ENCODE data around the gene MAGIX.

DNA sequence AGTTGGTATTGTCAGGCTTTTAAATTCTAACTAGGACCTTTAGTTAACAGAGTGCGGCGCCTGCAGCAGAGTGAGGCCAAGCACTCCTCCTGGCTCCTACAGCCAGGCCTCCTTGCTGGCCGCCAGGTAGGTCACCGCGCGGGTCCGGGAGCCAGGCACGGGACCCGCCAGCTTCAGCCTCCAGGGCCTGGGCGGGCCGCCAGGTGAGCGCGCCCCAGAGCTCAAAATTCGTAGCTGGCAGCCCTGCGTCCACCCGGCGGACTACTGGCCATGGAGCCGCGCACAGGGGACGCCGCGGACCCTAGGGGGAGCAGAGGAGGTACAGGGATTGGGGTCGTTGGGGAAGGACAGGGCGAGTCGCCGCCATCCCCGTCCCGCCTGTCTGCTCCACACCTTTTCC is at the start of gene MAGIX:
- TF ChIP-seq, protein P1, sequence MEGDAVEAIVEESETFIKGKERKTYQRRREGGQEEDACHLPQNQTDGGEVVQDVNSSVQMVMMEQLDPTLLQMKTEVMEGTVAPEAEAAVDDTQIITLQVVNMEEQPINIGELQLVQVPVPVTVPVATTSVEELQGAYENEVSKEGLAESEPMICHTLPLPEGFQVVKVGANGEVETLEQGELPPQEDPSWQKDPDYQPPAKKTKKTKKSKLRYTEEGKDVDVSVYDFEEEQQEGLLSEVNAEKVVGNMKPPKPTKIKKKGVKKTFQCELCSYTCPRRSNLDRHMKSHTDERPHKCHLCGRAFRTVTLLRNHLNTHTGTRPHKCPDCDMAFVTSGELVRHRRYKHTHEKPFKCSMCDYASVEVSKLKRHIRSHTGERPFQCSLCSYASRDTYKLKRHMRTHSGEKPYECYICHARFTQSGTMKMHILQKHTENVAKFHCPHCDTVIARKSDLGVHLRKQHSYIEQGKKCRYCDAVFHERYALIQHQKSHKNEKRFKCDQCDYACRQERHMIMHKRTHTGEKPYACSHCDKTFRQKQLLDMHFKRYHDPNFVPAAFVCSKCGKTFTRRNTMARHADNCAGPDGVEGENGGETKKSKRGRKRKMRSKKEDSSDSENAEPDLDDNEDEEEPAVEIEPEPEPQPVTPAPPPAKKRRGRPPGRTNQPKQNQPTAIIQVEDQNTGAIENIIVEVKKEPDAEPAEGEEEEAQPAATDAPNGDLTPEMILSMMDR (conservative IDR thresholded peaks at IDR 0.05; ENCODE audit: low read depth in 2 of 2): no peak
- TF ChIP-seq EZH2 (IDR thresholded peaks at IDR 0.05; ENCODE audit: low read depth, unreplicated experiment) (no peak), CREB1 (CRISPR knock-in tag; IDR thresholded peaks at IDR 0.05; ENCODE audit: low read depth) (no peak), POLR2AphosphoS5 (IDR thresholded peaks at IDR 0.05; ENCODE audit: low read depth) (no peak), EZH2phosphoT487 (IDR thresholded peaks at IDR 0.05; ENCODE audit: unreplicated experiment) (no peak), JUNB (IDR thresholded peaks at IDR 0.05; ENCODE audit: unreplicated experiment) (no peak), ZNF114 (CRISPR knock-in tag; IDR thresholded peaks at IDR 0.05) (no peak), STAT1 (IDR thresholded peaks at IDR 0.05; ENCODE audit: unreplicated experiment) (no peak), ZNF331 (CRISPR knock-in tag; IDR thresholded peaks at IDR 0.05; ENCODE audit: low read depth) (no peak), NANOG (IDR thresholded peaks at IDR 0.05; ENCODE audit: borderline replicate concordance) (no peak)
- TF ChIP-seq, protein P2, sequence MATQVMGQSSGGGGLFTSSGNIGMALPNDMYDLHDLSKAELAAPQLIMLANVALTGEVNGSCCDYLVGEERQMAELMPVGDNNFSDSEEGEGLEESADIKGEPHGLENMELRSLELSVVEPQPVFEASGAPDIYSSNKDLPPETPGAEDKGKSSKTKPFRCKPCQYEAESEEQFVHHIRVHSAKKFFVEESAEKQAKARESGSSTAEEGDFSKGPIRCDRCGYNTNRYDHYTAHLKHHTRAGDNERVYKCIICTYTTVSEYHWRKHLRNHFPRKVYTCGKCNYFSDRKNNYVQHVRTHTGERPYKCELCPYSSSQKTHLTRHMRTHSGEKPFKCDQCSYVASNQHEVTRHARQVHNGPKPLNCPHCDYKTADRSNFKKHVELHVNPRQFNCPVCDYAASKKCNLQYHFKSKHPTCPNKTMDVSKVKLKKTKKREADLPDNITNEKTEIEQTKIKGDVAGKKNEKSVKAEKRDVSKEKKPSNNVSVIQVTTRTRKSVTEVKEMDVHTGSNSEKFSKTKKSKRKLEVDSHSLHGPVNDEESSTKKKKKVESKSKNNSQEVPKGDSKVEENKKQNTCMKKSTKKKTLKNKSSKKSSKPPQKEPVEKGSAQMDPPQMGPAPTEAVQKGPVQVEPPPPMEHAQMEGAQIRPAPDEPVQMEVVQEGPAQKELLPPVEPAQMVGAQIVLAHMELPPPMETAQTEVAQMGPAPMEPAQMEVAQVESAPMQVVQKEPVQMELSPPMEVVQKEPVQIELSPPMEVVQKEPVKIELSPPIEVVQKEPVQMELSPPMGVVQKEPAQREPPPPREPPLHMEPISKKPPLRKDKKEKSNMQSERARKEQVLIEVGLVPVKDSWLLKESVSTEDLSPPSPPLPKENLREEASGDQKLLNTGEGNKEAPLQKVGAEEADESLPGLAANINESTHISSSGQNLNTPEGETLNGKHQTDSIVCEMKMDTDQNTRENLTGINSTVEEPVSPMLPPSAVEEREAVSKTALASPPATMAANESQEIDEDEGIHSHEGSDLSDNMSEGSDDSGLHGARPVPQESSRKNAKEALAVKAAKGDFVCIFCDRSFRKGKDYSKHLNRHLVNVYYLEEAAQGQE (IDR thresholded peaks at IDR 0.05; ENCODE audit: unreplicated experiment): no peak
- TF ChIP-seq, protein P3, sequence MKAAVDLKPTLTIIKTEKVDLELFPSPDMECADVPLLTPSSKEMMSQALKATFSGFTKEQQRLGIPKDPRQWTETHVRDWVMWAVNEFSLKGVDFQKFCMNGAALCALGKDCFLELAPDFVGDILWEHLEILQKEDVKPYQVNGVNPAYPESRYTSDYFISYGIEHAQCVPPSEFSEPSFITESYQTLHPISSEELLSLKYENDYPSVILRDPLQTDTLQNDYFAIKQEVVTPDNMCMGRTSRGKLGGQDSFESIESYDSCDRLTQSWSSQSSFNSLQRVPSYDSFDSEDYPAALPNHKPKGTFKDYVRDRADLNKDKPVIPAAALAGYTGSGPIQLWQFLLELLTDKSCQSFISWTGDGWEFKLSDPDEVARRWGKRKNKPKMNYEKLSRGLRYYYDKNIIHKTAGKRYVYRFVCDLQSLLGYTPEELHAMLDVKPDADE (IDR thresholded peaks at IDR 0.05): no peak
- TF ChIP-seq, protein P4, sequence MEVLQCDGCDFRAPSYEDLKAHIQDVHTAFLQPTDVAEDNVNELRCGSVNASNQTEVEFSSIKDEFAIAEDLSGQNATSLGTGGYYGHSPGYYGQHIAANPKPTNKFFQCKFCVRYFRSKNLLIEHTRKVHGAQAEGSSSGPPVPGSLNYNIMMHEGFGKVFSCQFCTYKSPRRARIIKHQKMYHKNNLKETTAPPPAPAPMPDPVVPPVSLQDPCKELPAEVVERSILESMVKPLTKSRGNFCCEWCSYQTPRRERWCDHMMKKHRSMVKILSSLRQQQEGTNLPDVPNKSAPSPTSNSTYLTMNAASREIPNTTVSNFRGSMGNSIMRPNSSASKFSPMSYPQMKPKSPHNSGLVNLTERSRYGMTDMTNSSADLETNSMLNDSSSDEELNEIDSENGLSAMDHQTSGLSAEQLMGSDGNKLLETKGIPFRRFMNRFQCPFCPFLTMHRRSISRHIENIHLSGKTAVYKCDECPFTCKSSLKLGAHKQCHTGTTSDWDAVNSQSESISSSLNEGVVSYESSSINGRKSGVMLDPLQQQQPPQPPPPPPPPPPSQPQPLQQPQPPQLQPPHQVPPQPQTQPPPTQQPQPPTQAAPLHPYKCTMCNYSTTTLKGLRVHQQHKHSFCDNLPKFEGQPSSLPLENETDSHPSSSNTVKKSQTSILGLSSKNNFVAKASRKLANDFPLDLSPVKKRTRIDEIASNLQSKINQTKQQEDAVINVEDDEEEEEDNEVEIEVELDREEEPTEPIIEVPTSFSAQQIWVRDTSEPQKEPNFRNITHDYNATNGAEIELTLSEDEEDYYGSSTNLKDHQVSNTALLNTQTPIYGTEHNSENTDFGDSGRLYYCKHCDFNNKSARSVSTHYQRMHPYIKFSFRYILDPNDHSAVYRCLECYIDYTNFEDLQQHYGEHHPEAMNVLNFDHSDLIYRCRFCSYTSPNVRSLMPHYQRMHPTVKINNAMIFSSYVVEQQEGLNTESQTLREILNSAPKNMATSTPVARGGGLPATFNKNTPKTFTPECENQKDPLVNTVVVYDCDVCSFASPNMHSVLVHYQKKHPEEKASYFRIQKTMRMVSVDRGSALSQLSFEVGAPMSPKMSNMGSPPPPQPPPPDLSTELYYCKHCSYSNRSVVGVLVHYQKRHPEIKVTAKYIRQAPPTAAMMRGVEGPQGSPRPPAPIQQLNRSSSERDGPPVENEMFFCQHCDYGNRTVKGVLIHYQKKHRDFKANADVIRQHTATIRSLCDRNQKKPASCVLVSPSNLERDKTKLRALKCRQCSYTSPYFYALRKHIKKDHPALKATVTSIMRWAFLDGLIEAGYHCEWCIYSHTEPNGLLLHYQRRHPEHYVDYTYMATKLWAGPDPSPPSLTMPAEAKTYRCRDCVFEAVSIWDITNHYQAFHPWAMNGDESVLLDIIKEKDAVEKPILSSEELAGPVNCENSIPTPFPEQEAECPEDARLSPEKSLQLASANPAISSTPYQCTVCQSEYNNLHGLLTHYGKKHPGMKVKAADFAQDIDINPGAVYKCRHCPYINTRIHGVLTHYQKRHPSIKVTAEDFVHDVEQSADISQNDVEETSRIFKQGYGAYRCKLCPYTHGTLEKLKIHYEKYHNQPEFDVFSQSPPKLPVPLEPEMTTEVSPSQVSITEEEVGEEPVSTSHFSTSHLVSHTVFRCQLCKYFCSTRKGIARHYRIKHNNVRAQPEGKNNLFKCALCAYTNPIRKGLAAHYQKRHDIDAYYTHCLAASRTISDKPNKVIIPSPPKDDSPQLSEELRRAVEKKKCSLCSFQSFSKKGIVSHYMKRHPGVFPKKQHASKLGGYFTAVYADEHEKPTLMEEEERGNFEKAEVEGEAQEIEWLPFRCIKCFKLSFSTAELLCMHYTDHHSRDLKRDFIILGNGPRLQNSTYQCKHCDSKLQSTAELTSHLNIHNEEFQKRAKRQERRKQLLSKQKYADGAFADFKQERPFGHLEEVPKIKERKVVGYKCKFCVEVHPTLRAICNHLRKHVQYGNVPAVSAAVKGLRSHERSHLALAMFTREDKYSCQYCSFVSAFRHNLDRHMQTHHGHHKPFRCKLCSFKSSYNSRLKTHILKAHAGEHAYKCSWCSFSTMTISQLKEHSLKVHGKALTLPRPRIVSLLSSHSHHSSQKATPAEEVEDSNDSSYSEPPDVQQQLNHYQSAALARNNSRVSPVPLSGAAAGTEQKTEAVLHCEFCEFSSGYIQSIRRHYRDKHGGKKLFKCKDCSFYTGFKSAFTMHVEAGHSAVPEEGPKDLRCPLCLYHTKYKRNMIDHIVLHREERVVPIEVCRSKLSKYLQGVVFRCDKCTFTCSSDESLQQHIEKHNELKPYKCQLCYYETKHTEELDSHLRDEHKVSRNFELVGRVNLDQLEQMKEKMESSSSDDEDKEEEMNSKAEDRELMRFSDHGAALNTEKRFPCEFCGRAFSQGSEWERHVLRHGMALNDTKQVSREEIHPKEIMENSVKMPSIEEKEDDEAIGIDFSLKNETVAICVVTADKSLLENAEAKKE (CRISPR knock-in tag; IDR thresholded peaks at IDR 0.05): no peak
